ENCODE results near the gene SPAG16. TPM values are rescaled to one million over a fixed set of nuclear protein-coding genes. Genes with fewer than 3 reads are reported as not detected.

SPAG16 gene
- total and polyA plus RNA-seq, 2 donors (not counting 1 experiment from before 2014, with no cell fraction given) = 3.4 to 8.6 TPM

DNA sequence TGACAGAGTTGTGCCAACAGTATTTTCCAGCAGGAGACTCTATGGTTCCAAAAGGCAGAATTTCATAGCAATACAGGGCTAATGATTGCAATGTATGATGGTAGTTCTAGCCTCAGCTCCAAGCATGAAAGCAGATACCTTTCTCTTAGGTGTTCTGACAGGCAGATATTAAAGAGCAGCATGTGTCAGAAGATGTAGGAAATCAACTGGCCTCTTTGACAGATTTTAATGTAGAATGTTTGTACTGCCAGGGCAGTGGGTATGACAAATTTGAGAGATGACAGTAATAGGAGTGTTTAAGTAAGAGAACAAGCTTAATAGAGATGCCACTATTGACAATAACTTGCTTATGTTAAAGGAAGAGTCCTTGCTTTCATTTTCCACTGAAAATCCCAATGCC lies 1105.1 kb downstream of the SPAG16 start:
- H3K9me3 ChIP-seq (ENCODE audit: control extremely low read depth in 1 of 3, control insufficient read depth in 2 of 3, insufficient read depth in 1 of 3, low read length in 2 of 3) = no peaks in the 10 kb centered on the region
- Mint-ChIP-seq H3K4me3 (no peak overlapping the region), H3K4me1 (no peaks in the 10 kb centered on the region), H3K9me3 (ENCODE audit: insufficient read depth) (no peaks in the 10 kb centered on the region), H3K27me3 (no peaks in the 10 kb centered on the region), H3K27ac (no peak overlapping the region)
- no peaks in the 10 kb centered on the region for H3K79me2 ChIP-seq (ENCODE audit: control insufficient read depth, insufficient read depth, low read length)
- H3K27ac ChIP-seq (ENCODE audit: low read length in 2 of 2) = no peak overlapping the region
- ChIA-PET POLR2A (no interaction called here), CTCF (no interaction called here)
- H3K36me3 ChIP-seq (replicated peaks in 1 of 2; ENCODE audit: control extremely low read depth in 1 of 2, control insufficient read depth in 1 of 2, extremely low read depth in 1 of 2, insufficient read depth in 2 of 2, low read length in 1 of 2) = no peaks in the 10 kb centered on the region
- H2AFZ ChIP-seq (ENCODE audit: insufficient read depth, low read depth, low read length, poor library complexity, severe bottlenecking) = no peak overlapping the region
- H3K4me3 ChIP-seq (ENCODE audit: control extremely low read depth in 1 of 5, extremely low read depth in 1 of 5, insufficient read depth in 1 of 5, low read depth in 2 of 5, low read length in 4 of 5) = no peak overlapping the region
- H3K4me2 ChIP-seq (replicated peaks; ENCODE audit: low read depth, low read length, poor library complexity, severe bottlenecking) = no peak overlapping the region
- no peak for ATAC-seq (ENCODE audit: low read depth)
- no peak for TF ChIP-seq CTCF (IDR thresholded peaks at IDR 0.05)
- TF ChIP-seq EZH2 (IDR thresholded peaks at IDR 0.05; ENCODE audit: borderline replicate concordance, insufficient read depth, low read depth, low read length, poor library complexity, severe bottlenecking) = no peak
- H3K4me1 ChIP-seq (ENCODE audit: control insufficient read depth in 2 of 2, insufficient read depth in 2 of 2, low read length in 2 of 2) = no peaks in the 10 kb centered on the region
- intact Hi-C loops (cut with micrococcal nuclease) = no loop called here
- no peak for DNase-seq
- H3K27me3 ChIP-seq (replicated peaks in 1 of 4; ENCODE audit: control extremely low read depth in 1 of 4, control insufficient read depth in 3 of 4, insufficient read depth in 4 of 4, low read length in 3 of 4) = no peaks in the 10 kb centered on the region
- H4K20me1 ChIP-seq (ENCODE audit: control insufficient read depth, insufficient read depth, low read length, poor library complexity, severe bottlenecking) = no peaks in the 10 kb centered on the region
- no peak overlapping the region for H3K9ac ChIP-seq (ENCODE audit: low read length)

- Histone ChIP-seq H2AFZ (ENCODE audit: insufficient read depth, low read depth, low read length, poor library complexity, severe bottlenecking) (no peak overlapping the region), H3K79me2 (ENCODE audit: control insufficient read depth, insufficient read depth, low read length) (no peaks in the 10 kb centered on the region), H3K27me3 (replicated peaks in 1 of 4; ENCODE audit: control extremely low read depth in 1 of 4, control insufficient read depth in 3 of 4, insufficient read depth in 4 of 4, low read length in 3 of 4) (no peaks in the 10 kb centered on the region), H3K9ac (ENCODE audit: low read length) (no peak overlapping the region), H3K9me3 (ENCODE audit: control extremely low read depth in 1 of 3, control insufficient read depth in 2 of 3, insufficient read depth in 1 of 3, low read length in 2 of 3) (no peaks in the 10 kb centered on the region), H3K4me3 (ENCODE audit: control extremely low read depth in 1 of 5, extremely low read depth in 1 of 5, insufficient read depth in 1 of 5, low read depth in 2 of 5, low read length in 4 of 5) (no peak overlapping the region), H3K27ac (ENCODE audit: low read length in 2 of 2) (no peak overlapping the region), H3K4me1 (ENCODE audit: control insufficient read depth in 2 of 2, insufficient read depth in 2 of 2, low read length in 2 of 2) (no peaks in the 10 kb centered on the region), H3K4me2 (replicated peaks; ENCODE audit: low read depth, low read length, poor library complexity, severe bottlenecking) (no peak overlapping the region), H4K20me1 (ENCODE audit: control insufficient read depth, insufficient read depth, low read length, poor library complexity, severe bottlenecking) (no peaks in the 10 kb centered on the region), H3K36me3 (replicated peaks in 1 of 2; ENCODE audit: control extremely low read depth in 1 of 2, control insufficient read depth in 1 of 2, extremely low read depth in 1 of 2, insufficient read depth in 2 of 2, low read length in 1 of 2) (no peaks in the 10 kb centered on the region)
- CTCF ChIA-PET = no interaction called here
- Mint-ChIP-seq H3K4me3 (no peak overlapping the region), H3K9me3 (ENCODE audit: insufficient read depth) (no peaks in the 10 kb centered on the region), H3K27ac (no peak overlapping the region), H3K4me1 (no peaks in the 10 kb centered on the region), H3K27me3 (no peaks in the 10 kb centered on the region)
- intact Hi-C loops (cut with micrococcal nuclease) = no loop called here
- no peak for TF ChIP-seq CTCF (IDR thresholded peaks at IDR 0.05)
- no peak for TF ChIP-seq EZH2 (IDR thresholded peaks at IDR 0.05; ENCODE audit: borderline replicate concordance, insufficient read depth, low read depth, low read length, poor library complexity, severe bottlenecking)
- POLR2A ChIA-PET = no interaction called here
- DNase-seq (no peak), ATAC-seq (ENCODE audit: low read depth) (no peak)
Measured at GRCh38 chr2:214393796-214394195, 1109.5 kb downstream of the SPAG16 start.

All from B cell (primary cell).